Endothelial cell of umbilical vein (primary cell): ENCODE measurements around the gene CELF1.

Experiments used
- CTCF ChIP-seq, 2 donors: IDR thresholded peaks; 1 replicate in 1 of 2; 2 replicates in 1 of 2; pipeline ENCODE4 v1.5.1; 2011; ENCODE audit warnings: low read length in 2 of 2, mild to moderate bottlenecking in 2 of 2, moderate library complexity in 2 of 2, control low read depth in 1 of 2, inconsistent platforms in 1 of 2, low read depth in 1 of 2; ENCODE audit not compliant: insufficient read depth in 1 of 2; ENCODE audit errors: extremely low read depth in 1 of 2
- EZH2 ChIP-seq: IDR thresholded peaks from 2 replicates; pipeline ENCODE4 v1.6.1; 2012; ENCODE audit warnings: borderline replicate concordance, low read depth, mild to moderate bottlenecking, moderate library complexity, low read length, inconsistent platforms; ENCODE audit not compliant: severe bottlenecking
- POLR2A ChIP-seq: IDR thresholded peaks from 2 replicates; pipeline ENCODE4 v1.6.1; 2012; ENCODE audit warnings: low read depth, mild to moderate bottlenecking, control low read depth, low read length
- POLR2AphosphoS5 ChIP-seq: IDR thresholded peaks from 2 replicates; pipeline ENCODE4 v1.6.1; 2012; ENCODE audit warnings: low read depth, mild to moderate bottlenecking, control low read depth, low read length, moderate library complexity; ENCODE audit not compliant: insufficient read depth

- TF ChIP-seq CTCF (IDR thresholded peaks at IDR 0.05; ENCODE audit: extremely low read depth in 1 of 2, insufficient read depth in 1 of 2, low read depth in 1 of 2, low read length in 2 of 2): no peak
- TF ChIP-seq EZH2: no peak
- no peak for TF ChIP-seq POLR2A
- TF ChIP-seq POLR2AphosphoS5: no peak
These were observed 25.7 kb downstream of the CELF1 start for GRCh38 chr11:47527186-47527585.
